C4-2B (cell line): ENCODE measurements around the gene VAC14.

Source experiments
- H3K27ac ChIP-seq: fragments of 450-650 bp; 2 replicates; pipeline ENCODE4 v1.5.1; 2017
- CTCF ChIP-seq: fragments of 450-650 bp; conservative IDR thresholded peaks from 2 replicates; pipeline ENCODE4 v1.5.1; 2017; ENCODE audit warnings: mild to moderate bottlenecking
- ZFX ChIP-seq: fragments of 450-650 bp; IDR thresholded peaks from 2 replicates; pipeline ENCODE4 v1.6.1; 2017

Gene VAC14

GRCh38 chr16:70701596-70701995 is 99.4 kb downstream of the VAC14 start:
- TF ChIP-seq ZFX: no peak
- TF ChIP-seq CTCF: no peak
- H3K27ac ChIP-seq: no peak overlapping the region; the same call in 1 of the 2 replicates

DNA sequence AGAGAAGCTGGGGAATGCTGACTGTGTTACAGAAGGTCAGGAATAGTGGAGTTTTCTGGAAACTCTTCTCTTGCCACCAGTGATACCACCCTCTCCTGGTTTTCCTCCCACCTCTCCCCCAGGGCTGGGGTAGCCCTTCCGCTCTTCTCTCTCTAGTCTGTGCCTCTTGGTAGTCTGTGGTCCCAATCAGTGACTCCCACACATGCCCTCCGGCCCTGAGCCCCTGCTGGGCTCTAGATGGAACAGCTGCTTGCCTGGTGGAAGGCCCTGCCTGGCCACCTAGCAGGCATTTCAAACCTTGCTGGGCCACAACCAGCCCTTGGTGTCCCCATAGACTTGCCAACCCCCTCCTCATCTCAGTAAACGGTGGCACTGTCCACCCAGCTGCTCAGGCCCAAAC is 99.9 kb downstream of the VAC14 start:
- no peak for TF ChIP-seq CTCF
- no peak for TF ChIP-seq ZFX

DNA sequence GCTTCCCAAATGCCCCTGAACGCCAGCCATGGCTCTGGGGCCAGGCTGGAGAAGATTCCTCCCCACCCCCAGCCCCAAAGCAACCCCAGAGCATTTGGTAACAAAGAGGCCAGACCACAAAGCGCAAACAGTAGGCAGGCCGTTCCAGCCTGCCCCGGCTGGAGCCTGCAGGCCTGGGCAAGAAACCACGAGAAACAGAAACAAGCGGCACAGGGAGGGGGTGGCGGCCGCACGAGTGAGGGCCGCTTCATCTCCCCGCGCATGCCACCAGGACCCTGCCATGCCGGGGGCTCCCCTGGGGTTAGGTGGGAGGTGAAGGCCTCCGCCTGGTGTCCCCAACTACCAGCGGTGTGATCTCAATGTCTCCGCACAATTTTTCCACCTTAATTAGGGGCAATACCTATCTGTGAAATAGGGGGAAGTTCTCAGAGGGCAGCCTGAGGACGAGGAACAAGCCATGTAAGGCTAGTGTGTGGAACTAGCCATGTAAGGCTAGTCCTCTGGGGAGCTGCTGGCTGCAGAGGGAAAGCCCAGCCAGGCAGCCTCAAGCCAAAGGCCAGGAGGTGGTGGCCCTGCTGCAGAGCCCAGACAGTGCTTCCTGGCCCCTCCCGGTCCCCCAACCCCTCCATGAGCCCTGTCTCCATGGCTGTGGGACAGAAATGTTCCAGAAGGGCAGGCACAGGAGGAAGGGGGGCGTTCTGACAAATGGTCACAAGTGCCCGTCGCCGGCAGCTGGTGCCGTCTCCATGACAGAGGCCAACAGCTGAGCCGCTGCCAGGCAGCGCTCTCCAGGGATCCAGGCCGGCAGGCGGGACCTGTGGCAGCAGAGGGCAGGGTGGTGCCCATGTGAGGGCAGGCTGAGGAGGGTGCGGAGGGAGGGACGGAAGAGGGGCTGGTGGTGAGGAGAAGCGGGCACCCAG is 100.6 kb downstream of the VAC14 start:
- TF ChIP-seq CTCF: no peak
- TF ChIP-seq ZFX: no peak
- H3K27ac ChIP-seq: no peak overlapping the region

More for the DNA sequence above, 99.9 kb downstream of the VAC14 start:
- no peak overlapping the region; the same call in 1 of the 2 replicates for H3K27ac ChIP-seq

- no peak for TF ChIP-seq CTCF
- TF ChIP-seq ZFX: no peak
- no peak overlapping the region for H3K27ac ChIP-seq
Observed at GRCh38 chr16:70699696-70700095, 101.3 kb downstream of the VAC14 start.

DNA sequence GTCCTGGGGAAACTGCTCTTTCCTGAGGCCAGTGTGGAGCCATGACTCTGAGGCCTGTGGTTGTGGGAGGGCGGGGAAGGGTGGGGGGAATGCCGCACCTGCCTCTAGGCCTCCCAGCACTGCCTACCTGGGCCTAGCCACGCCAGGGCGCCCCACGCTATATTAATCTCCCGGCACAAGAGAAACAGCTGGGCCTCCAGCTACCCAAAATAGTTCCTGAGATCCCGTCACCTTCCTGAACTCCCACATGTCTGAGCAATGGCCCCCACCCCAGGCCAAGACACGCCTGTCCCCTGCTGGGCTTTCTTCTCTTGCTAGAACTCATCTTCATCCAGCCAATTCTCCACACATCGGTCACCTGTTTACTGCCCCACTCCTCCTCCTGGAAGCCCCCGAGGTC is 102.1 kb downstream of the VAC14 start:
- TF ChIP-seq ZFX (no peak), CTCF (no peak)
- no peak overlapping the region for H3K27ac ChIP-seq

DNA sequence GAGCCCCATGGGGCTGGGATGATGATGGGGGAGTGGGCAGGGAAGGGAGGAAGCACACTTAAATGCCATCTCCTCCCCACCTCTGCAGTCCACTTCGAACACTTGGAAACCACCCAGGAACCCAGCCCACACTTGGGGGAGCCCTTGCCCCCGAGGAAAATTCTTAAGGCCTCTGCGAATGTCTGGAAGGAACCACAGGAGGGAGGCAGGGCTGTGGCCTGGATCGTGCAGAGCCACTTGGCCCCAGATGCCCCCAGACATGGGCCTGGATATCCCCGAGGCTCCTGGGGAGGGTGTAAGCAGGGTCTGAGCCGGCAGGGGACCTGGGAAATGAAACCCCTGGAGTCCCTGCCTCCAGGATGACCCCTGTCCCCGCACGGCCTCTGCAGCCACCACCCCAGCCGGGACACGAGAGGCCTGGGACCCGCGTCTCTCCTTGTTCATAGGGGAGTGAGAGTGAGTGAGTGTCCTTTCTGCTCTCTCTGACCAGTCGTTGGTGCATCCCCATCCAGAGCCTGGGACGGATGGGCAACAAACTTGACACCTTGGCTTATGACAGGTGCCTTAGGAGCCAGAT is 103.3 kb downstream of the VAC14 start:
- TF ChIP-seq CTCF (no peak), ZFX (no peak)
- peak overlapping the region; percentile 62 for H3K27ac ChIP-seq

DNA sequence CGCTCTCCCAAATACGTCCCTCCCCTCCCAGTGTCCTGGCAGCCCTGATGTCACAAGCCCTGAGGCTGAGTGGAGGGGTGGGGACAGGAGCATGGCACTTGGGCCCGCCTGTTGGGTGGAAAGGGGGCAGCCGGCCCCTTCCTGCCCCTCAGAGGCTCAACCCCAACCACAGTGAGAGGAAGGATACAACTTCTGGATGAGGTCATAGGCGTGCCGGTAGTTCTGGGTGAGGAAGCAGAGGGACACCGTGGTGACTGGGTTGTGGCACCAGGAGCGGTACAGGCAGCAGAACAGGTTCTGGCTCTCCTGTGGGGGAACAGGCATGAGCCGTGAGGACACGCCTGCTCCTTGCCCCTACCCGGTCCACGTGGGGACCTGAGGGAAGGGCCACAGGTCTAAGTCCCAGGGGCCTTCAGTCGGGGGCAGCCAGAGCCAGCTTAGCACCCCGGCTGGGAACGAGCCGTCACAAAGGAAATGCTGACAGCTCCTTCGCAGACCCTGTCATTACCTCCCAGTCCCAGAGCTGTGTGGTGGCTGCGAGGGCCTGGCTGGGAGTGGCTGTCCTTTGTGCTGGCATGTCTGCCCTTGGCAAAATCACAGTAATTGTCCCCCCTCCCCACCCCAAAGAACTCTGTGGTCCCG is 103.9 kb downstream of the VAC14 start:
- TF ChIP-seq CTCF: no peak
- no peak for TF ChIP-seq ZFX
- H3K27ac ChIP-seq: peak overlapping the region; percentile 62
